ENCODE measurements around the gene SERPINA1. TPM values are rescaled to one million over a fixed set of nuclear protein-coding genes. Genes with fewer than 3 reads are reported as not detected.
"Not testable (repeated sequence)": the region's sequence is repeated elsewhere in the genome, so short reads cannot be mapped to it uniquely, and the experiment has no call there.

Gene SERPINA1
- total and polyA plus RNA-seq, 2 of the 13 experiments (the other 11 are each of a cell fraction or from before 2014, with no cell fraction given): 3,266 to 11,015 TPM

DNA sequence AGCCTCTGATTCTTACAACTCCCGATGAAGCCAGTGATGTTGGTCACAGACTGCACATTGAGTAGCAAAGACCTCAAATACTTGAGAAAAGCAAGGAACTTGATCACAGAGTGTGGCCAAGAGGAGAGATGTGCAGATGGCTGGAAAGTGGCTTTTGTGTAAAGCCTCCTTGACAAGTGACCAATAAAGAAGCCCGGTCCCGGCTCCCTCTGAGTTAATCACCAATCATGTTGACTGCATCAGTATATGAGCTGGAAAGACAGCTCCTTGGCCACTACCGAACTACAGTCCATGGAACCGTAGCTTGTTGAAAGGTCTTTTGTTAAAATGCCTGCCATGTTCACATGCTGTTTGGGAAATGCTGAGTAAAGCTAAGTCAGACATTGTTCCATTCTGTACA lies 41.6 kb downstream of the SERPINA1 start:
- no peak for TF ChIP-seq ZNF850 (CRISPR knock-in tag; conservative IDR thresholded peaks at IDR 0.05)
- TF ChIP-seq KDM1A (CRISPR knock-in tag; IDR thresholded peaks at IDR 0.05): no peak
- no peak for TF ChIP-seq ESRRA (CRISPR knock-in tag; IDR thresholded peaks at IDR 0.05; ENCODE audit: low read depth)
- TF ChIP-seq ZFP1 (CRISPR knock-in tag; IDR thresholded peaks at IDR 0.05): no peak
- no peak for TF ChIP-seq CCAR2 (optimal IDR thresholded peaks at IDR 0.05; ENCODE audit: low read depth, low read length)
- no peak for TF ChIP-seq MTF2 (CRISPR knock-in tag; IDR thresholded peaks at IDR 0.05; ENCODE audit: borderline replicate concordance)
- no peak for TF ChIP-seq SMYD3 (CRISPR knock-in tag; IDR thresholded peaks at IDR 0.05)
- FAIRE-seq (peak; percentile 12), ATAC-seq (no peak), DNase-seq (ENCODE audit: low spot score) (no peak)
- Histone ChIP-seq H3K4me1 (ENCODE audit: insufficient read depth, low read length) (peaks cover 94% of the 10 kb centered on the region), H3K79me2 (ENCODE audit: insufficient read depth, low read length) (no peaks in the 10 kb centered on the region), H2AFZ (ENCODE audit: low read length) (no peak overlapping the region), H3K9ac (ENCODE audit: insufficient read depth, low read depth, low read length) (no peak overlapping the region), H3K27ac (ENCODE audit: extremely low read length, insufficient read depth, low read length) (no peak overlapping the region), H3K36me3 (replicated peaks in 1 of 2; ENCODE audit: control insufficient read depth in 1 of 2, insufficient read depth in 2 of 2, low read length in 2 of 2) (no peaks in the 10 kb centered on the region), H3K9me3 (ENCODE audit: low read length) (no peaks in the 10 kb centered on the region), H4K20me1 (ENCODE audit: insufficient read depth, low read length) (no peaks in the 10 kb centered on the region), H3K27me3 (ENCODE audit: control insufficient read depth in 1 of 2, insufficient read depth in 2 of 2, low read length in 2 of 2) (no peaks in the 10 kb centered on the region; a peak in 1 of 5 replicates), H3K4me3 (replicated peaks in 1 of 3; ENCODE audit: insufficient read depth in 1 of 3, low read depth in 2 of 3, low read length in 3 of 3) (no peak overlapping the region), H3K4me2 (ENCODE audit: low read depth, low read length) (peak overlapping the region; percentile 60)
- POLR2A ChIA-PET: interaction anchor here (1.0 to 1.3 kb wide), 4 partner anchors 26 to 48 kb away, joined by 3 to 4 read pairs (median 3); partner anchors contain the start of gene SERPINA1
- WGBS (ENCODE audit: low lambda C conversion rate): 28% methylated on average over 5 of the region's 5 CpGs
- CTCF ChIA-PET (ENCODE audit: low intra/inter-chr PET ratio, low total read pairs): no interaction called here
- in situ Hi-C loops (cut with HindIII; ENCODE audit: extremely low pct_ligation_motif_present, low pct_unique_long_range_greater_than_20kb): no loop called here
- intact Hi-C loops (cut with micrococcal nuclease; ENCODE audit: unreplicated experiment): no loop called here
- BruUV-seq (replicated peaks): TSS peak; percentile 91

DNA sequence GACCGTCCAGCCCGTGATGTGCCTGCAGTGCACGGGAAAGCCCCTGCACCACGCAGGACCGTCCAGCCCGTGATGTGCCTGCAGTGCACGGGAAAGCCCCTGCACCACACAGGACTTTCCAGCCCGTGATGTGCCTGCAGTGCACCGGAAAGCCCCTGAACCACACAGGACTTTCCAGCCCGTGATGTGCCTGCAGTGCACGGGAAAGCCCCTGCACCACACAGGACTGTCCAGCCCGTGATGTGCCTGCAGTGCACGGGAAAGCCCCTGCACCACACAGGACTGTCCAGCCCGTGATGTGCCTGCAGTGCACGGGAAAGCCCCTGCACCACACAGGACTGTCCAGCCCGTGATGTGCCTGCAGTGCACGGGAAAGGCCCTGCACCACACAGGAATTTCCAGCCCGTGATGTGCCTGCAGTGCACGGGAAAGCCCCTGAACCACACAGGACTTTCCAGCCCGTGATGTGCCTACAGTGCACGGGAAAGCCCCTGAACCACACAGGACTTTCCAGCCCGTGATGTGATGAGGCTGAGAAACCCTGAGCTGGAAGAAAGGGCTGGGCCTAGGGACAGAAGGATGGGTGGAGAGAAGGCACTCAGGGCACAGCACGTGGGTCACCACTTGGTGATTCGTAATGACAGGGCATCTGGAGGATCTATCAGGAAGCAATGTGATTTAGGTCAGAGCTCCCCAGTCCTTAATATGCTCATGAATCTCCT lies 42.2 kb downstream of the SERPINA1 start:
- Histone ChIP-seq H3K4me3 (replicated peaks in 1 of 3; ENCODE audit: insufficient read depth in 1 of 3, low read depth in 2 of 3, low read length in 3 of 3) (peak overlapping the region in 1 of 3 experiments; percentile 19; a peak in 1 of 6 replicates), H3K4me1 (ENCODE audit: insufficient read depth, low read length) (peaks cover 94% of the 10 kb centered on the region), H3K4me2 (ENCODE audit: low read depth, low read length) (peak overlapping the region; percentile 60)
- intact Hi-C loops (cut with micrococcal nuclease; ENCODE audit: unreplicated experiment); H3K27me3 ChIP-seq (ENCODE audit: control insufficient read depth in 1 of 2, insufficient read depth in 2 of 2, low read length in 2 of 2); H4K20me1 ChIP-seq (ENCODE audit: insufficient read depth, low read length); ATAC-seq; H3K27ac ChIP-seq (ENCODE audit: extremely low read length, insufficient read depth, low read length); H3K9me3 ChIP-seq (ENCODE audit: low read length); H3K36me3 ChIP-seq (replicated peaks in 1 of 2; ENCODE audit: control insufficient read depth in 1 of 2, insufficient read depth in 2 of 2, low read length in 2 of 2); CTCF ChIA-PET (ENCODE audit: low intra/inter-chr PET ratio, low total read pairs); H3K9ac ChIP-seq (ENCODE audit: insufficient read depth, low read depth, low read length); H3K79me2 ChIP-seq (ENCODE audit: insufficient read depth, low read length); DNase-seq (ENCODE audit: low spot score); FAIRE-seq; BruUV-seq (replicated peaks); H2AFZ ChIP-seq (ENCODE audit: low read length); in situ Hi-C loops (cut with HindIII; ENCODE audit: extremely low pct_ligation_motif_present, low pct_unique_long_range_greater_than_20kb): not testable (repeated sequence)
- POLR2A ChIA-PET: interaction anchor here (1.0 to 2.0 kb wide), 7 partner anchors 9 to 54 kb away, joined by 3 to 7 read pairs (median 4); partner anchors contain the start of genes SERPINA1 and SERPINA10
- TF ChIP-seq, protein P1, sequence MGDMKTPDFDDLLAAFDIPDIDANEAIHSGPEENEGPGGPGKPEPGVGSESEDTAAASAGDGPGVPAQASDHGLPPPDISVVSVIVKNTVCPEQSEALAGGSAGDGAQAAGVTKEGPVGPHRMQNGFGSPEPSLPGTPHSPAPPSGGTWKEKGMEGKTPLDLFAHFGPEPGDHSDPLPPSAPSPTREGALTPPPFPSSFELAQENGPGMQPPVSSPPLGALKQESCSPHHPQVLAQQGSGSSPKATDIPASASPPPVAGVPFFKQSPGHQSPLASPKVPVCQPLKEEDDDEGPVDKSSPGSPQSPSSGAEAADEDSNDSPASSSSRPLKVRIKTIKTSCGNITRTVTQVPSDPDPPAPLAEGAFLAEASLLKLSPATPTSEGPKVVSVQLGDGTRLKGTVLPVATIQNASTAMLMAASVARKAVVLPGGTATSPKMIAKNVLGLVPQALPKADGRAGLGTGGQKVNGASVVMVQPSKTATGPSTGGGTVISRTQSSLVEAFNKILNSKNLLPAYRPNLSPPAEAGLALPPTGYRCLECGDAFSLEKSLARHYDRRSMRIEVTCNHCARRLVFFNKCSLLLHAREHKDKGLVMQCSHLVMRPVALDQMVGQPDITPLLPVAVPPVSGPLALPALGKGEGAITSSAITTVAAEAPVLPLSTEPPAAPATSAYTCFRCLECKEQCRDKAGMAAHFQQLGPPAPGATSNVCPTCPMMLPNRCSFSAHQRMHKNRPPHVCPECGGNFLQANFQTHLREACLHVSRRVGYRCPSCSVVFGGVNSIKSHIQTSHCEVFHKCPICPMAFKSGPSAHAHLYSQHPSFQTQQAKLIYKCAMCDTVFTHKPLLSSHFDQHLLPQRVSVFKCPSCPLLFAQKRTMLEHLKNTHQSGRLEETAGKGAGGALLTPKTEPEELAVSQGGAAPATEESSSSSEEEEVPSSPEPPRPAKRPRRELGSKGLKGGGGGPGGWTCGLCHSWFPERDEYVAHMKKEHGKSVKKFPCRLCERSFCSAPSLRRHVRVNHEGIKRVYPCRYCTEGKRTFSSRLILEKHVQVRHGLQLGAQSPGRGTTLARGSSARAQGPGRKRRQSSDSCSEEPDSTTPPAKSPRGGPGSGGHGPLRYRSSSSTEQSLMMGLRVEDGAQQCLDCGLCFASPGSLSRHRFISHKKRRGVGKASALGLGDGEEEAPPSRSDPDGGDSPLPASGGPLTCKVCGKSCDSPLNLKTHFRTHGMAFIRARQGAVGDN (CRISPR knock-in tag; IDR thresholded peaks at IDR 0.05): peak; percentile 39
- TF ChIP-seq BHLHE40 (IDR thresholded peaks at IDR 0.05; ENCODE audit: low read length) (0 out of 2 replicates have a peak, but pooled peaks have one; percentile 40), ZNF343 (CRISPR knock-in tag; IDR thresholded peaks at IDR 0.05) (0 out of 2 replicates have a peak, but pooled peaks have one; percentile 52), ZBTB3 (CRISPR knock-in tag; IDR thresholded peaks at IDR 0.05; ENCODE audit: borderline replicate concordance, low read depth) (peak; percentile 49; the same call in 1 of the 2 replicates), ZBTB38 (CRISPR knock-in tag; IDR thresholded peaks at IDR 0.05) (0 out of 2 replicates have a peak, but pooled peaks have one; percentile 21), ZFX (CRISPR knock-in tag; IDR thresholded peaks at IDR 0.05; ENCODE audit: low read depth) (0 out of 2 replicates have a peak, but pooled peaks have one; percentile 27)
- 21% methylated on average over 11 of the region's 24 CpGs for WGBS (ENCODE audit: low lambda C conversion rate)
